ENCODE measurements around the gene PREB. TPM values are rescaled to one million over a fixed set of nuclear protein-coding genes. Genes with fewer than 3 reads are reported as not detected.

The PREB gene
- total RNA-seq, 1 experiment from 2014 or later: 65.7 TPM

DNA sequence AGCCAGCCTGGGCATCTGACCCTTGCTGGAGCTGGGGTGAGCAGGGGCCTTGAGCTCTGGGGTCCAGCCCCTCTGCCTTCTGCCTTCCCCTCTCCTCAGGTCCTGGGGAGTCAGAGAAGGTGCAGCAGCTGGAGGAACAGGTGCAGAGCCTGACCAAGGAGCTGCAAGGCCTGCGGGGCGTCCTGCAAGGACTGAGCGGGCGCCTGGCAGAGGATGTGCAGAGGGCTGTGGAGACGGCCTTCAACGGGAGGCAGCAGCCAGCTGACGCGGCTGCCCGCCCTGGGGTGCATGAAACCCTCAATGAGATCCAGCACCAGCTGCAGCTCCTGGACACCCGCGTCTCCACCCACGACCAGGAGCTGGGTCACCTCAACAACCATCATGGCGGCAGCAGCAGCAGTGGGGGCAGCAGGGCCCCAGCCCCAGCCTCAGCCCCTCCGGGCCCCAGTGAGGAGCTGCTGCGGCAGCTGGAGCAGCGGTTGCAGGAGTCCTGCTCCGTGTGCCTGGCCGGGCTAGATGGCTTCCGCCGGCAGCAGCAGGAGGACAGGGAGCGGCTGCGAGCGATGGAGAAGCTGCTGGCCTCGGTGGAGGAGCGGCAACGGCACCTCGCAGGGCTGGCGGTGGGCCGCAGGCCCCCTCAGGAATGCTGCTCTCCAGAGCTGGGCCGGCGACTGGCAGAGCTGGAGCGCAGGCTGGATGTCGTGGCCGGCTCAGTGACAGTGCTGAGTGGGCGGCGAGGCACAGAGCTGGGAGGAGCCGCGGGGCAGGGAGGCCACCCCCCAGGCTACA is 52.3 kb downstream of the PREB start:
- Histone ChIP-seq H3K27me3 (ENCODE audit: low read length) (no peaks in the 10 kb centered on the region), H3K4me2 (ENCODE audit: low read depth, low read length, poor library complexity, severe bottlenecking) (peak overlapping the region; percentile 54), H3K9ac (ENCODE audit: low read length) (peak overlapping the region; percentile 53), H2AFZ (ENCODE audit: low read length) (no peak overlapping the region), H3K9me2 (replicated peaks; ENCODE audit: insufficient read depth, low read length) (no peaks in the 10 kb centered on the region), H4K20me1 (ENCODE audit: insufficient read depth, low read depth, low read length) (no peaks in the 10 kb centered on the region), H3K4me1 (ENCODE audit: low read length) (peaks cover 32% of the 10 kb centered on the region), H3K4me3 (ENCODE audit: low read length) (peak overlapping the region; percentile 47; the same call in 1 of the 2 replicates), H3K36me3 (ENCODE audit: insufficient read depth, low read length) (no peaks in the 10 kb centered on the region), H3K79me2 (ENCODE audit: low read length) (no peaks in the 10 kb centered on the region), H3K27ac (ENCODE audit: low read length) (no peak overlapping the region), H3K9me3 (ENCODE audit: low read length) (no peaks in the 10 kb centered on the region)
- no peak for DNase-seq

Other genes with a start within 250 kb of the PREB start
- gene MAPRE3, start 164.0 kb downstream of the PREB start, total RNA-seq (2014; rRNA removed; shearing (Covaris generic); ENCODE audit: low replicate concordance): 0.30 and 0.65 TPM in 2 replicates
- gene TMEM214, start 101.7 kb downstream of the PREB start, total RNA-seq (2014; rRNA removed; shearing (Covaris generic); ENCODE audit: low replicate concordance): 20.8 and 31.8 TPM in 2 replicates
- gene AGBL5, start 83.0 kb downstream of the PREB start, total RNA-seq (2014; rRNA removed; shearing (Covaris generic); ENCODE audit: low replicate concordance): 30.0 and 35.7 TPM in 2 replicates
- 201 and 402 TPM in 2 replicates for gene OST4, start 63.0 kb downstream of the PREB start, total RNA-seq (2014; rRNA removed; shearing (Covaris generic); ENCODE audit: low replicate concordance)
- gene EMILIN1, start 56.0 kb downstream of the PREB start, total RNA-seq (2014; rRNA removed; shearing (Covaris generic); ENCODE audit: low replicate concordance): 0.47 TPM in 1 of 2 replicates, not detected in the other
- 3.5 and 4.1 TPM in 2 replicates for gene KHK, start 47.9 kb downstream of the PREB start, total RNA-seq (2014; rRNA removed; shearing (Covaris generic); ENCODE audit: low replicate concordance)
- gene CGREF1, start 15.5 kb downstream of the PREB start, total RNA-seq (2014; rRNA removed; shearing (Covaris generic); ENCODE audit: low replicate concordance): not detected in 2 replicates
- 1.4 and 2.4 TPM in 2 replicates for gene ABHD1, start 10.8 kb downstream of the PREB start, total RNA-seq (2014; rRNA removed; shearing (Covaris generic); ENCODE audit: low replicate concordance)
- gene PRR30, start 4.8 kb upstream of the PREB start, total RNA-seq (2014; rRNA removed; shearing (Covaris generic); ENCODE audit: low replicate concordance): not detected in 2 replicates
- gene TCF23, start 14.4 kb upstream of the PREB start, total RNA-seq (2014; rRNA removed; shearing (Covaris generic); ENCODE audit: low replicate concordance): not detected in 2 replicates
- 125 and 167 TPM in 2 replicates for gene ATRAID, start 77.4 kb upstream of the PREB start, total RNA-seq (2014; rRNA removed; shearing (Covaris generic); ENCODE audit: low replicate concordance)
- gene SLC5A6, start 77.6 kb upstream of the PREB start, total RNA-seq (2014; rRNA removed; shearing (Covaris generic); ENCODE audit: low replicate concordance): 23.7 and 38.4 TPM in 2 replicates
- gene CAD, start 82.7 kb upstream of the PREB start, total RNA-seq (2014; rRNA removed; shearing (Covaris generic); ENCODE audit: low replicate concordance): 69.5 and 71.4 TPM in 2 replicates
- 0.19 and 0.29 TPM in 2 replicates for gene SLC30A3, start 128.4 kb upstream of the PREB start, total RNA-seq (2014; rRNA removed; shearing (Covaris generic); ENCODE audit: low replicate concordance)
- gene DNAJC5G, start 140.8 kb upstream of the PREB start, total RNA-seq (2014; rRNA removed; shearing (Covaris generic); ENCODE audit: low replicate concordance): not detected in 2 replicates
- gene TRIM54, start 147.8 kb upstream of the PREB start, total RNA-seq (2014; rRNA removed; shearing (Covaris generic); ENCODE audit: low replicate concordance): not detected in 2 replicates
- gene UCN, start 173.8 kb upstream of the PREB start, total RNA-seq (2014; rRNA removed; shearing (Covaris generic); ENCODE audit: low replicate concordance): 2.5 and 7.1 TPM in 2 replicates
- gene MPV17, start 188.5 kb upstream of the PREB start, total RNA-seq (2014; rRNA removed; shearing (Covaris generic); ENCODE audit: low replicate concordance): 103 and 126 TPM in 2 replicates
- gene GTF3C2, start 222.1 kb upstream of the PREB start, total RNA-seq (2014; rRNA removed; shearing (Covaris generic); ENCODE audit: low replicate concordance): 44.2 and 79.0 TPM in 2 replicates
- gene EIF2B4, start 235.7 kb upstream of the PREB start, total RNA-seq (2014; rRNA removed; shearing (Covaris generic); ENCODE audit: low replicate concordance): 30.6 and 35.3 TPM in 2 replicates
- 77.4 and 116 TPM in 2 replicates for gene SNX17, start 236.0 kb upstream of the PREB start, total RNA-seq (2014; rRNA removed; shearing (Covaris generic); ENCODE audit: low replicate concordance)
- 7.0 and 12.6 TPM in 2 replicates for gene ZNF513, start 246.1 kb upstream of the PREB start, total RNA-seq (2014; rRNA removed; shearing (Covaris generic); ENCODE audit: low replicate concordance)